GM23338 (cell line): ENCODE data around the gene MCTP1. TPM values are rescaled to one million over a fixed set of nuclear protein-coding genes. Genes with fewer than 3 reads are reported as not detected.

ENCODE experiments used
- ATAC-seq: fragments of 200-7000 bp; cut with Tn5 transposase; 3 replicates; pipeline ENCODE4 v1.9.1; 2020
- DNase-seq: peaks from one replicate; pipeline ENCODE4 v3.0.0-alpha.2; 2015; ENCODE audit warnings: low spot score
- H2AFZ ChIP-seq: fragments of 200-600 bp; sonication (generic); 2 replicates; pipeline ENCODE4 v1.8.0; 2016; ENCODE audit warnings: antibody characterized with exemption, mild to moderate bottlenecking, moderate library complexity
- H3F3A ChIP-seq: fragments of 200-600 bp; sonication (generic); replicated peaks from 2 replicates; pipeline ENCODE4 v1.8.0; 2017; ENCODE audit warnings: antibody characterized with exemption, mixed run types, low read depth
- H3K27ac ChIP-seq: fragments of 200-600 bp; sonication (generic); 2 replicates; pipeline ENCODE4 v1.6.1; 2016; ENCODE audit warnings: low read depth
- H3K27me3 ChIP-seq: fragments of 200-600 bp; sonication (generic); 2 replicates; pipeline ENCODE4 v1.8.0; 2016; ENCODE audit warnings: mild to moderate bottlenecking, mixed run types, moderate library complexity; ENCODE audit not compliant: insufficient read depth
- H3K36me3 ChIP-seq: fragments of 200-600 bp; sonication (generic); 2 replicates; pipeline ENCODE4 v1.8.0; 2016; ENCODE audit warnings: mild to moderate bottlenecking; ENCODE audit not compliant: insufficient read depth
- H3K4me1 ChIP-seq: fragments of 200-600 bp; sonication (generic); 2 replicates; pipeline ENCODE4 v1.8.0; 2016; ENCODE audit warnings: mild to moderate bottlenecking, moderate library complexity; ENCODE audit not compliant: insufficient read depth
- H3K4me2 ChIP-seq: fragments of 200-600 bp; sonication (generic); 2 replicates; pipeline ENCODE4 v1.7.1; 2017; ENCODE audit warnings: mixed run types
- H3K4me3 ChIP-seq: fragments of 200-600 bp; sonication (generic); 2 replicates; pipeline ENCODE4 v1.6.1; 2016; ENCODE audit warnings: mixed run types
- H3K79me2 ChIP-seq: fragments of 200-600 bp; sonication (generic); replicated peaks from 2 replicates; pipeline ENCODE4 v1.8.0; 2017; ENCODE audit warnings: mild to moderate bottlenecking; ENCODE audit not compliant: insufficient read depth
- H3K9me2 ChIP-seq: fragments of 200-600 bp; sonication (generic); 2 replicates; pipeline ENCODE4 v1.8.0; 2017; ENCODE audit not compliant: insufficient read depth
- H4K20me1 ChIP-seq: fragments of 200-600 bp; sonication (generic); replicated peaks from 2 replicates; pipeline ENCODE4 v1.8.0; 2017; ENCODE audit warnings: mild to moderate bottlenecking; ENCODE audit not compliant: insufficient read depth
- H3K27ac Mint-ChIP-seq: 2 replicates; pipeline ENCODE4 v1.8.0; 2020; ENCODE audit warnings: inconsistent platforms, mild to moderate bottlenecking, moderate library complexity, mixed read lengths
- H3K27me3 Mint-ChIP-seq: 3 replicates; pipeline ENCODE4 v1.8.0; 2022; ENCODE audit warnings: low read depth, mild to moderate bottlenecking, moderate library complexity, mixed read lengths, inconsistent platforms; ENCODE audit not compliant: insufficient read depth, poor library complexity
- H3K36me3 Mint-ChIP-seq: 3 replicates; pipeline ENCODE4 v1.8.0; 2021; ENCODE audit warnings: low read depth, mild to moderate bottlenecking, inconsistent platforms, moderate library complexity, mixed read lengths
- H3K4me1 Mint-ChIP-seq: 3 replicates; pipeline ENCODE4 v1.8.0; 2020; ENCODE audit warnings: mild to moderate bottlenecking, inconsistent platforms, mixed read lengths
- H3K4me3 Mint-ChIP-seq: 3 replicates; pipeline ENCODE4 v1.8.0; 2021; ENCODE audit warnings: moderate library complexity, mild to moderate bottlenecking, inconsistent platforms, mixed read lengths
- H3K9me3 Mint-ChIP-seq: 3 replicates; pipeline ENCODE4 v1.8.0; 2020; ENCODE audit warnings: moderate library complexity, mild to moderate bottlenecking, inconsistent platforms, mixed read lengths
- CTCF ChIP-seq, 2 experiments: fragments of 200-600 bp in 1 of 2; sonication (generic) in 1 of 2; conservative IDR thresholded peaks; 2 replicates each; pipeline versions ENCODE4 v1.5.1 to v1.6.1; 2016 to 2017; ENCODE audit warnings: antibody characterized with exemption in 2 of 2, low read depth in 2 of 2, mild to moderate bottlenecking in 2 of 2, moderate library complexity in 1 of 2
- EZH2 ChIP-seq: fragments of 200-600 bp; sonication (generic); IDR thresholded peaks from one replicate; pipeline ENCODE4 v1.8.0; 2017; ENCODE audit warnings: antibody characterized with exemption, mild to moderate bottlenecking, low read depth; ENCODE audit not compliant: unreplicated experiment
- JUNB ChIP-seq: IDR thresholded peaks from one replicate; pipeline ENCODE4 v1.6.1; 2016; ENCODE audit warnings: antibody characterized with exemption; ENCODE audit not compliant: unreplicated experiment
- REST ChIP-seq: IDR thresholded peaks from one replicate; pipeline ENCODE4 v1.6.1; 2018; ENCODE audit warnings: antibody characterized with exemption; ENCODE audit not compliant: unreplicated experiment
- STAT1 ChIP-seq: IDR thresholded peaks from one replicate; pipeline ENCODE4 v1.6.1; 2016; ENCODE audit warnings: antibody characterized with exemption; ENCODE audit not compliant: unreplicated experiment
- ZNF462 ChIP-seq: fragments of 250-450 bp; sonication (Bioruptor Pico); IDR thresholded peaks from 2 replicates; pipeline ENCODE4 v1.5.0; 2020; ENCODE audit warnings: mild to moderate bottlenecking, moderate library complexity
- polyA plus RNA-seq: library from polyadenylated mRNA; unstranded; fragments of >200 nt; fragmentation: Nextera tagmentation; extraction: Ambion mirVana; gene quantifications from 2 replicates; pipeline ENCODE4 v1.2.1, GENCODE V29; 2016
- total RNA-seq: library from RNA; depleted of rRNA; stranded (reverse); fragments of >200 nt; shearing (Covaris generic); gene quantifications from 2 replicates; pipeline ENCODE4 v1.2.3, GENCODE V29; 2014

Gene MCTP1
- total and polyA plus RNA-seq, 2 experiments from 2014 or later, result 3.7 to 4.2 TPM

- TF ChIP-seq ZNF462 (CRISPR knock-in tag) (no peak), EZH2 (no peak)
These were observed 536.7 kb downstream of the MCTP1 start (continued) for GRCh38 chr5:94748212-94748611.

- H3K9me3 Mint-ChIP-seq, result no peaks in the 10 kb centered on the region
- Histone ChIP-seq H3K27me3 (no peaks in the 10 kb centered on the region), H4K20me1 (no peaks in the 10 kb centered on the region), H3K36me3 (no peaks in the 10 kb centered on the region), H3K4me1 (no peaks in the 10 kb centered on the region), H3K79me2 (no peaks in the 10 kb centered on the region), H3F3A (no peaks in the 10 kb centered on the region), H2AFZ (no peak overlapping the region), H3K4me3 (no peak overlapping the region), H3K9me2 (no peaks in the 10 kb centered on the region; the same call in 1 of the 2 replicates), H3K27ac (no peak overlapping the region), H3K4me2 (no peak overlapping the region)
- H3K4me1 Mint-ChIP-seq, result peaks cover 7% of the 10 kb centered on the region; the same call in 2 of the 3 replicates
- no peaks in the 10 kb centered on the region for H3K36me3 Mint-ChIP-seq
- H3K27me3 Mint-ChIP-seq, result peaks cover 7% of the 10 kb centered on the region
- no peak for ATAC-seq
- no peak overlapping the region for H3K27ac Mint-ChIP-seq
- DNase-seq, result no peak
- no peak overlapping the region for H3K4me3 Mint-ChIP-seq
- no peak for TF ChIP-seq REST
- no peak for TF ChIP-seq STAT1
- no peak for TF ChIP-seq JUNB
- TF ChIP-seq CTCF (conservative IDR thresholded peaks at IDR 0.05; ENCODE audit: low read depth in 2 of 2), result no peak
These were observed 537.5 kb downstream of the MCTP1 start for GRCh38 chr5:94747371-94747770.
